CD1c-positive myeloid dendritic cell (primary cell): ENCODE measurements around the gene SERP1.
"Not testable (repeated sequence)": the region's sequence is repeated elsewhere in the genome, so short reads cannot be mapped to it uniquely, and the experiment has no call there.

Source experiments
- DNase-seq: peaks from one replicate; pipeline ENCODE4 v3.0.0-alpha.2; 2016; ENCODE audit errors: extremely low spot score

Gene SERP1

GRCh38 chr3:150538324-150539208 lies 7.7 kb downstream of the SERP1 start:
- no peak for DNase-seq

GRCh38 chr3:150535204-150535603 lies 11.1 kb downstream of the SERP1 start:
- no peak for DNase-seq

GRCh38 chr3:150531775-150532174 lies 14.5 kb downstream of the SERP1 start:
- DNase-seq, result no peak

DNA sequence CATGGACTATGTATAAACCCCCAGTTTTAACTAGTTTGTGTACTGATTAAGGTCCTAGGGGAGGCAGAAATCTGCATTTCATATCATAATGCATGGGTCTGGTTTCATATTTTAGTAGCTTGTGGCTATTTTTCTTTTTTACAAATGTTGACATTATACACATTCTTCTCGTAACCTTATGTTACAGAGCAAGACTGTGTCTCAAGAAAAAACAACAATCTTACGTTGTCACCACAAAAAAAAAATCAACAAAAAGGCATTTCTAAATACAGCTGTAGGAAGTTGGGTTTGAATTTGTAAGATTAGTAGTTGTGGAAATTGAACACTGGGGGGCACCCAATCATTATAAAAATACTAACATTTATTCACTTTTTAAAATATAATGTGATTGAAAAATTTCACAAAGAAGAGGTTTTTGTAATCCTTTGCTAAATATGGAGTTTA lies 17.9 kb downstream of the SERP1 start:
- peak; percentile 43 for DNase-seq

- no peak for DNase-seq
Measured at GRCh38 chr3:150527464-150528255, 18.6 kb downstream of the SERP1 start.

DNA sequence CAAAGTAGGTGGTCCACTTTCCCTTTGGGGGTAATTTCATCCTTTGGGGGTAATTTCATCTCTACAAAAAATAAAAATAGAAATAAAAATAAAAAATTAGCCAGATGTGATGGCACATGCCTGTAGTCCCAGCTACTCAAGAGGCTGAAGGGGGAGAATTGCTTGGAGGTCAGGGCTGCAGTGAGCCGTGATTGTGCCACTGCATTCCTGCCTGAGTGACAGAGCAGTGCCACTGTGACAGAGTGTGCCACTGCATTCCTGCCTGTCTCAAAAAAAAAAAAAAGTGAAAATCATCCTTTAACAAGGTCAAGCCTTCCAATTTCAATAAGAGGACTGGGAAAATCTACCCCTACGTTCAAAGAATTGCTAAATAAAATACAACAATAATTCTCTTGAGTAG lies 22.8 kb downstream of the SERP1 start:
- DNase-seq, result no peak

- DNase-seq, result no peak
Measured at GRCh38 chr3:150521463-150521862, 24.8 kb downstream of the SERP1 start.

- no peak for DNase-seq
Measured at GRCh38 chr3:150520408-150520807, 25.9 kb downstream of the SERP1 start.

GRCh38 chr3:150519026-150519425 lies 27.3 kb downstream of the SERP1 start:
- DNase-seq, result no peak

DNA sequence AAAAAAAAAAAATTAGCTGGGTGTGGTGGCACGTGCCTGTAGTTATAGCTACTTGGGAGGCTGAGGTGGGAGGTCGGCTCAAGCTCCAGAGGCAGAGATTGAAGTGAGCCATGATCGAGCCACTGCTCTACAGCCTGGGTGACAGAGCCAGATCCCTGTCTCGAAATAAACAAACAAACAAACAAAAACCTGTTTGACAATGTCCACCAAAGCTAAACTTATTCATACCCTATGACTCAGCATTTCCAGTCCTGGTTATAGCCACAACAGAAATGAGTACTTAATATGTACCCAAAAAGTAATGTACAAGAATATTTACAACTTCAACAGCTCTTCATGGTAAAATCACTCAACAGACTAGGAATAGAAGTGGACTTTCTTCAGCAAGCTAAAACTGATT lies 31.1 kb downstream of the SERP1 start:
- DNase-seq, result no peak

DNA sequence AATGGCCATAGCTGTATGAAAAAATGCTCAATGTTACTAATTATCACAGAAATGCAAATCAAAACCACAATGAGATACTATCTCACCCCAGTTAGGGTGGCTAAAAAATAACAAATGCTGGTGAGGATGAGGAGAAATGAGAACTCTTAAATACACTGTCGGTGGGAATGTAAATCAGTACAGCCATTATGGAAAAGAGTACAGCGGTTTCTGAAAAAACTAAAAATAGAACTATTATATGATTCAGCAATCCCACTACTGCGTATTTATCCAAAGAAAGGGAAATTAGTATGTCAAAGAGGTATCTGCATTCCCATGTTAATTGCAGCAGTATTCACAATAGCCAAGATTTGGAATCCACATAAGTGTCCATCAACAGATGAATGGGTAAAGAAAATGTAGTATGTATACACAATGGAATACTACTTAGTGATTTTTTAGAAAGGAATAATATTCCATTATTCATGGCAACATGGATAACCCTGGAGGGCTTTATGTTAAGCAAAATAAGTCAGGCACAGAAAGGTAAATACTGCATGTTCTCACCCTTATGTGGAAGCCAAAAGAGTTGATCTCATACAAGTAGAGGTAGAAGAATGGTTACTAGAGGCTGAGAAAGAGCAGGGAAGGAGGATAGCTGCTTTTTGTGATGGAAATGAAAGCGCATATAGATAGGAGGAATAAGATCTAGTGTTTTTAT lies 35.0 kb downstream of the SERP1 start:
- DNase-seq, result no peak

GRCh38 chr3:150509780-150510179 lies 36.5 kb downstream of the SERP1 start:
- DNase-seq, result no peak

- DNase-seq, result no peak
Measured at GRCh38 chr3:150508401-150508800, 37.9 kb downstream of the SERP1 start.

DNA sequence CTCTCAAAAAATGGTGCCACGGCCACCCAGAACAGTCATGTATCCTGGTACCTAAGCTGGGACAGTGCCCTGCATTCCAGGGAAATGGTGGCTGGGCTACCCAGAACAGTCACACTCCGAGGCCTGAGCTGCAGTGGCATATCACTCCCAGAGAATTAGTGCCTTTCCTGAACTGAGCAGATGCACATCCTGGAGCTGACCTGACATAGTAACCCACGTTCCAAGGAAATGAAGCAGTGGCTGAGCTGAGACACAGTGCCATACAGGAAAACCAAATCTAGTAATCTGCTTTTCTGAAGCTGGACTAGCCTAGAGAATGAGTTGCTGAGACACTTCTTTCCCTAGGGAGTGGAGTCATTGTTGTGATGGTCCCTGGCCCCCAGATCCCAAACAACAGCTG lies 41.8 kb downstream of the SERP1 start:
- DNase-seq, result no peak

DNA sequence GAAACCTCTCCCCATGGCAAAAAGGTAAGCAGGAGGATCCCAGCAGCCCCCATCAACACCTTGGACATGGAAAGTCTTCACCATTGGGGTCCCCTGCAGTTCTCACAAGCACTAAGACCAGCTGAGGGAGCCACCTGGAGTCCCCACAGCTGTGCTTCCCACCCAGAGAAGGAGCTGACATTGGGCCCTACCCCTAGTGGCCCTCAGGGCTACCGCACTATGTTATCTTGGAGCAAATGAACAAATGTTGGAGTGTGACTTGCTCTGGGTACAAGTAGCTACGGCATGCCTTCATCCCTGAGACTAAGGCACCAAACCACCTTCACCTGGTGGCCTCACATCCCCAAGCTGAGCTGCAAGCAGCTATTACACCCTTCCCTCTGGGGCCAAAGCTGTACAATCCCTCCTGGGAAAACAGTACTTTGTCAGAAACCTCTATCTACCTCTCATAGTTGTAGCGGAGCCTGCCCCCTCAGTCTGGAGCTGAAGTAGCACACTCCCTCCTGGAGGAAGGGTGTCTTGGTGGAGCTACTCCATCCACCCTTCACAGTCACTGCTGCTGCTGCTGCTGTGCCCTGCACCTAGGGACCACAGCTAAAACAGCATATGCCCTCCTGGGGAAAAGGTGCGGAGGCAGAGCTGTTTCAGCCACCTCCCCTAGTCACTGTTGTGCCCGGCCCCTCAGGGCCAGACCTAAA lies 42.7 kb downstream of the SERP1 start:
- DNase-seq, result no peak

DNA sequence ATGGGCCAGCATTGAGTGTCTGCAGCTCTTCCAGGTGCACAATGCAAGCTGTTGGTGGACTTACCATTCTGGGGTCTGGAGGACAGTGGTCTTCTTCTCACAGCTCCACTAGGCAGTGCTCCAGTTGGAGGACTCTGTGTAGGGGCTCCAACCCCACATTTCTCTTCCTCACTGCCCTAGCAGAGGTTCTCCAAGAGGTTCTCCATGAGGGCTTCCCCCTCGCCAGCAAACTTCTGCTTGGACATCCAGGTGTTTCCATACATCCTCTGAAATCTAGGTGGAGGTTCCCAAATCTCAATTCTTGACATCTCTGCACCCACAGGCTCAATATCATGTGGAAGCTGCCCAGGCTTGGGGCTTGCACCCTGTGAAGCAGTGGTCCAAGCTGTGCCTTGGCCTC lies 45.3 kb downstream of the SERP1 start:
- DNase-seq, result not testable (repeated sequence)

- no peak for DNase-seq
Measured at GRCh38 chr3:150497956-150498355, 48.3 kb downstream of the SERP1 start.

GRCh38 chr3:150495563-150496168 lies 50.6 kb downstream of the SERP1 start:
- peak; percentile 70 for DNase-seq

GRCh38 chr3:150495149-150495548 lies 51.1 kb downstream of the SERP1 start:
- DNase-seq, result peak; percentile 31

DNA sequence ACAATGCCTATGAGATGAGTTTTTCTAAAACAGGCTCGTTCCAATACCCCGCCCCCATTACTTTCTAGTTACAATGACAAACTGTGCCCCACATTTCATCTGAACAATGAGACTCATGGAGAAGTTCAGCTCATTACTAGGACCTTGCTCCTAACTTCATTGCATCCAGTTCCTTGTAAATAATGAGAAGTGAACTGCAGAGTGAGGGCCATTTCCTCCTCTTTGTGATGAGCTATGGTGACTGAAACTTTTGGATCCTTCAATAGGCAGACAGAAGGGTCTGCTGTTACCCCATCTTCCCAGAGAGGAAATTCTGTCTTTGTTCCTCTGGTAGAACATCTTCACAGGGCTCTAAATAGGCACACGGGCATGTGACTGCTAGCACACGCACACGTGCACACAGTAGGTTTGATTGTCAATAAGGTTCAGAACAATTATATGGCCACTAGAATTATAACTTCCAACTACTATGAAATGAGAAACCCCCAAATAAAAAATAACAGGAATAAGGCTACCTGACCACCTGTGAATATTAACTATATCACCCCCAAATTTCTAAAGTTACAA lies 51.8 kb downstream of the SERP1 start:
- DNase-seq, result peak; percentile 38
